ENCODE measurements around the gene ARX. TPM values are rescaled to one million over a fixed set of nuclear protein-coding genes. Genes with fewer than 3 reads are reported as not detected.

Gene ARX
- total and polyA plus RNA-seq, 2 donors (not counting 3 experiments of a cell fraction or from before 2014, with no cell fraction given): not detected

- Histone ChIP-seq H3K27me3 (ENCODE audit: control insufficient read depth in 2 of 2, insufficient read depth in 2 of 2, low read length in 2 of 2) (peaks cover 0 to 3% of the 10 kb centered on the region in 2 experiments), H3K79me2 (ENCODE audit: control insufficient read depth, insufficient read depth, low read length) (no peaks in the 10 kb centered on the region), H3K27ac (ENCODE audit: insufficient read depth, low read depth, low read length) (no peak overlapping the region), H3K36me3 (ENCODE audit: control insufficient read depth in 2 of 2, extremely low read depth in 1 of 2, insufficient read depth in 2 of 2, low read length in 2 of 2) (no peaks in the 10 kb centered on the region), H3K9me1 (replicated peaks; ENCODE audit: control insufficient read depth, extremely low read depth, insufficient read depth, low read length) (no peaks in the 10 kb centered on the region), H3K4me2 (ENCODE audit: insufficient read depth, low read length) (no peak overlapping the region), H3K4me3 (replicated peaks in 1 of 3; ENCODE audit: insufficient read depth in 1 of 3, low read depth in 1 of 3, low read length in 3 of 3) (no peak overlapping the region), H4K20me1 (replicated peaks; ENCODE audit: control insufficient read depth, extremely low read depth, insufficient read depth, low read length) (no peaks in the 10 kb centered on the region), H3K9me3 (replicated peaks; ENCODE audit: control insufficient read depth, insufficient read depth, low read length) (no peaks in the 10 kb centered on the region), H3K4me1 (ENCODE audit: control insufficient read depth, extremely low read depth, insufficient read depth, low read length) (no peaks in the 10 kb centered on the region), H3K9ac (replicated peaks; ENCODE audit: extremely low read depth, insufficient read depth, low read length) (no peak overlapping the region), H2AFZ (ENCODE audit: low read depth, low read length) (no peak overlapping the region)
- intact Hi-C loops (cut with micrococcal nuclease) (no loop called here), dilution Hi-C loops (cut with MboI; ENCODE audit: extremely low pct_ligation_motif_present, low sequenced_read_pairs) (no loop called here)
- TF ChIP-seq POLR2AphosphoS5 (IDR thresholded peaks at IDR 0.05; ENCODE audit: insufficient read depth, low read depth, low read length): no peak
- no peak for TF ChIP-seq GATA2 (IDR thresholded peaks at IDR 0.05; ENCODE audit: insufficient read depth, insufficient read length, low read depth, low read length)
- TF ChIP-seq POLR2A (IDR thresholded peaks at IDR 0.05; ENCODE audit: low read depth, low read length): no peak
- TF ChIP-seq MAX (IDR thresholded peaks at IDR 0.05; ENCODE audit: insufficient read depth, insufficient read length): no peak
- ChIA-PET CTCF (no interaction called here), POLR2A (no interaction called here)
- no peak for DNase-seq (ENCODE audit: low read depth, low spot score)
- no peak for FAIRE-seq
- BruUV-seq (replicated peaks): no TSS peak
These were observed 34.2 kb upstream of the ARX start for GRCh38 chrX:25049971-25050370.

- intact Hi-C loops (cut with micrococcal nuclease): no loop called here
- ChIA-PET CTCF (no interaction called here), POLR2A (no interaction called here)
- Histone ChIP-seq H3K4me3 (replicated peaks in 1 of 3; ENCODE audit: insufficient read depth in 1 of 3, low read depth in 1 of 3, low read length in 3 of 3) (no peak overlapping the region), H3K9ac (replicated peaks; ENCODE audit: extremely low read depth, insufficient read depth, low read length) (no peak overlapping the region), H4K20me1 (replicated peaks; ENCODE audit: control insufficient read depth, extremely low read depth, insufficient read depth, low read length) (no peaks in the 10 kb centered on the region), H3K4me1 (ENCODE audit: control insufficient read depth, extremely low read depth, insufficient read depth, low read length) (no peaks in the 10 kb centered on the region), H3K9me3 (replicated peaks; ENCODE audit: control insufficient read depth, insufficient read depth, low read length) (no peaks in the 10 kb centered on the region), H3K27ac (ENCODE audit: insufficient read depth, low read depth, low read length) (no peak overlapping the region), H3K27me3 (ENCODE audit: control insufficient read depth in 2 of 2, insufficient read depth in 2 of 2, low read length in 2 of 2) (peaks cover 0 to 3% of the 10 kb centered on the region in 2 experiments), H3K79me2 (ENCODE audit: control insufficient read depth, insufficient read depth, low read length) (no peaks in the 10 kb centered on the region), H3K36me3 (ENCODE audit: control insufficient read depth in 2 of 2, extremely low read depth in 1 of 2, insufficient read depth in 2 of 2, low read length in 2 of 2) (no peaks in the 10 kb centered on the region), H3K4me2 (ENCODE audit: insufficient read depth, low read length) (no peak overlapping the region), H3K9me1 (replicated peaks; ENCODE audit: control insufficient read depth, extremely low read depth, insufficient read depth, low read length) (no peaks in the 10 kb centered on the region), H2AFZ (ENCODE audit: low read depth, low read length) (no peak overlapping the region)
- DNase-seq (ENCODE audit: low read depth, low spot score) (no peak), FAIRE-seq (peak; percentile 59)
- dilution Hi-C loops (cut with MboI; ENCODE audit: extremely low pct_ligation_motif_present, low sequenced_read_pairs): no loop called here
- BruUV-seq (replicated peaks): no TSS peak
- TF ChIP-seq EZH2 (IDR thresholded peaks at IDR 0.05; ENCODE audit: borderline replicate concordance, low read depth, low read length, severe bottlenecking): no peak
- no peak for TF ChIP-seq JUN (IDR thresholded peaks at IDR 0.05; ENCODE audit: borderline replicate concordance, insufficient read depth, insufficient read length, low read depth)
- no peak for TF ChIP-seq MYC (IDR thresholded peaks at IDR 0.05; ENCODE audit: low read depth, low read length)
- TF ChIP-seq GATA2 (IDR thresholded peaks at IDR 0.05; ENCODE audit: insufficient read depth, insufficient read length, low read depth, low read length): no peak
- TF ChIP-seq POLR2A (IDR thresholded peaks at IDR 0.05; ENCODE audit: low read depth, low read length): no peak
- no peak for TF ChIP-seq MAX (IDR thresholded peaks at IDR 0.05; ENCODE audit: insufficient read depth, insufficient read length)
- no peak for TF ChIP-seq FOS (IDR thresholded peaks at IDR 0.05; ENCODE audit: borderline replicate concordance, insufficient read depth, low read length)
- TF ChIP-seq POLR2AphosphoS5 (IDR thresholded peaks at IDR 0.05; ENCODE audit: insufficient read depth, low read depth, low read length): no peak
- TF ChIP-seq CTCF (IDR thresholded peaks at IDR 0.05; ENCODE audit: extremely low read depth in 1 of 2, insufficient read depth in 1 of 2, low read depth in 1 of 2, low read length in 2 of 2): no peak
These were observed 33.6 kb upstream of the ARX start for GRCh38 chrX:25049357-25049756.
